ENCODE measurements around the gene NDC1.
"Not testable (repeated sequence)": the region's sequence is repeated elsewhere in the genome, so short reads cannot be mapped to it uniquely, and the experiment has no call there.

Gene NDC1

DNA sequence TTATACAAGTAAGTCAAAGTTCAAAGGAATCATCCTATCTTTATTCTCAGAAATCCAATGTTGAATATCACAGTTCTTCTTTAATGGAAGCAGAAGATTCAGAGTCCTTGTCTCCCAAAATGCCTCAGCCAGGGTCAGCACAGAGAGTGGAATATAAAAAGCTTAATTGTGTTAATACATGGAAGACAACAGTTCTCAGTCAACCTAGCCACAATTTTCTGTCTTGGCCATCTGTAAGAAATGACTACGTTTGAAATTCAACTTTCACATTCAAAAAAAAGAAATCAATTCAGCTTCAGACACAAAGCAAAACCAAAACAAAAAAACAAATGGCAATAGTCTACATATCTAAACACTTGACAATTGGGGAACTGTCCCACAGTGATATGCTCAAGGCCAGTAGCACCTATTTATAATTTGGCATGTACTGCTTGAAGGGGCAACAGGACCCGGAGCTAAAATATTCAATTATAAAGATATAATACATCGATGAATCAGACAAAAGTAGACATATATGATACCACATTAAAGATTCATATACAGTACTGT lies 71.8 kb downstream of the NDC1 start:
- DNase-seq (ENCODE audit: low read depth in 3 of 3): no peak

DNA sequence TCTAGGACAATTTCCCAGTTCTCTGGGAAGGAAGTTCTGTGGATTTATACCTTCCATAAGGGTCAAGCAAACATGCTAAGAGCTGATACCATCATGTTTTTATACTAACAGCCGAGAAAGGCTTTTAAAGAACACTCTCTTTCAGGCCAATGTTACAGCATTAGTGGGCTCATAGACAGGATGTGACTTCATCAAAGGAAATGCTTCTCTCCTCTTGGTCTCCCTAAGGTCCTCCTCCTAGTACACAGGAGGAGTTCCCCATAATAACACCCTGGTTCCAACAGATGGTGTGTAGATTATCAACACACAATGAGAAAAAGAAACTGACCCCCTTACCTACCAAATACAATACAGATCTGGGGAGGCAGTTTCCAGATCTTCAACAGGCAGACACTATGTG lies 72.4 kb downstream of the NDC1 start:
- DNase-seq (ENCODE audit: low read depth in 3 of 3): no peak

DNA sequence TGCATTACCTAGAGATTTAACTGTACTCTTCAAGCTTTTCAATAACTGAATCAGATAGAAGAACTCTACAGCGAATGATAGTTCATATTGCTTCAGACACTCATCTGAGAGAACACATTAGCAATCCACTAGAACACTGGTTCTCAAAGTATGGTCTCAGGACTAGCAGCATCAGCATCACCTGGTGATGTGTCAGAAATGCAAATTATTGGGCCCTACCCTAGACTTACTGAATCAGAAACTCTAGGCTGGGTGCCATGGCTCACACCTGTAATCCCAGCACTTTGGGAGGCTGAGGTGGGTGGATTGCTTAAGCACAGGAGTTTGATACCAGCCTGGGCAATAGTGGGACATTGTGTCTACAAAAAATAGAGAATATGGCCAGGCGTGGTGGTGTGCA lies 74.2 kb downstream of the NDC1 start:
- DNase-seq (ENCODE audit: low read depth in 3 of 3): no peak

DNA sequence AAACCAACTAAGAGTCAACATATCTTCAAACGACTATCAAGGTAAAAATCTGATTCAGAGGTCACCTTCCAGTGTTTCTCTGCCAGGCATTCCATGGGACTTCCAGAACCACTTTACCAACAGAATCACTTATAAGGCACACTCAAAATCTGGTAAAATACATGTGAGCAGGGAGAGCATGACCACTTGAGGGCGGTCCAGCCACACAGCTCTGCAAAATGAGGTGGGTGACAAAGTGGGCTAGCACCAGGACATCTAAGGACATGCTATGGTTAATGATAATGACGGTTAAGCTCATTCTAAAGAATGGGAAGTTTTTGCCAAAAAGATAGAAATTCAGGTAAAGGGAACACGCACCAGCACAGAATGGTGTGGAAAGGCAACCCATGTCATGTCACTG lies 74.6 kb downstream of the NDC1 start:
- no peak for DNase-seq (ENCODE audit: low read depth in 3 of 3)

DNA sequence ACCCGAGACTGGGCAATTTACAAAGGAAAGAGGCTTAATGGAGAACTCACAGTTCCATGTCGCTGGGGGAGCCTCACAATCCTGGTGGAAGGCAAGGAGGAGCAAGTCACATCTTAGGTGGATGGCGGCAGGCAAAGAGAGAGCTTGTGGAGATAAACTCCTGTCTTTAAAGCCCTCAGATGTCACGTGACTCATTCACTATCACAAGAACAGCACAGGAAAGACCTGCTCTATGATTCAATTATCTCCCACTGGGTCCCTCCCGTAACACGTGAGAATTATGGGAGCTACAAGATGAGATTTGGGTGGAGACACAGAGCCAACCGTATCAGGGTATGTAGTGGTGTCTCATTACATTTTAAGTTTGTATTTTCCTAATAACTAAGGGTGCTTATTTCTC lies 77.6 kb downstream of the NDC1 start:
- DNase-seq (ENCODE audit: low read depth in 3 of 3): not testable (repeated sequence)

DNA sequence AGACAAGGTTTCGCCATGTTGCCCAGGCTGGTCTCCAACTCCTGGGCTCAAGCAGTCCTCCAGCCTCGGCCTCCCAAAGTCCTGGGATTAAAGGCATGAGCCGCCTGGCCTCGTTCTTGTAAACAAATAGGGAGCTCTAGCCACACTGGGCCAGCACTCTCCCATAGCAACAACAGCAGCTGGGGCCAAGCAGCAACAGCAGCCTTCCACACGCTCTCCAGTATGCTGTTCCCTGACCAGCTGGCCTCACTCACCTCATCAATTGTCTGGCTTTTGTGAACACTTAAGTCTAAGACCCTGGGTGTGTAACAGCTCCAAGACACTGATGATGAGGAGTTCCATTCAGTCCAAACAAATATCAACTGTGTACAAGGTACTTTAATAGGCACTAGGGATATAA lies 82.2 kb downstream of the NDC1 start:
- DNase-seq (ENCODE audit: low read depth in 3 of 3): no peak

DNA sequence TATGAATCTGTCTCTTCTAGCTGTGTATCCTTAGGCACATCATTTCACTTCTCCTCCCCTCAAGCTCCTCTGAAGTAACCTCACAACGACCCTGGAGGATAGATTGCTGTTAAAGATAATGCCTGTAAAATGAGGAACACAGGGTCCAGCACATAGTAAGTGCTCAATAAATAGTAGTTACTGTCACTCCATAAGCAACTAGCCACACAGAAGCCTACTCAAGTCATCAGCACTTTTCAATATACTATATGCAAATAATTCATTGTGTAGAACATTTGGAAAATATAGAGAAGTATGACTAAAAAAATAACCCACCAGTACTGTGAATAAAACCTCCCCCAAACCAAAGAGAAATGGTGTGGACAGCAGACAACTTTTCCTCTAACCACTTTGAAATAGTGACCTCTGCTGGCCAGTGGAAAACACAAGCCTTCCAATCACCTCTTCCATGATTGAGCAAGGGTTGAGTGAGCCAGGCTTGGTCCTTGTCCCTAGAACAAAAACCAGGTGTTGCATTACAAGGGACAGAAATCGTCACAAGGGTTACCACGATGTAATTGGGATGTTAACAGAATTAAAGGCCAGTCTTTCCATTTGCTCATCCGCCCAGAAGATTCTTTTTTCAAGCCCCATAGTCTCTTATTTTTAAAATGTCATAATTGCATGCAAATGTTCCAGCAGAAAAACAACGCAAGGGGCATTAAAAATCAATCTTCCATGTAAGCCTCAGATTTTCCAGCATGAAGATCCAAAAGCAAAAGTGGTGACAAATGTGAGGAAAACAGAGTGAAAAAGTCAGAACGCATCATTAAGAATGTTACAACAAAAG lies 83.4 kb downstream of the NDC1 start:
- DNase-seq (ENCODE audit: low read depth in 3 of 3): no peak

DNA sequence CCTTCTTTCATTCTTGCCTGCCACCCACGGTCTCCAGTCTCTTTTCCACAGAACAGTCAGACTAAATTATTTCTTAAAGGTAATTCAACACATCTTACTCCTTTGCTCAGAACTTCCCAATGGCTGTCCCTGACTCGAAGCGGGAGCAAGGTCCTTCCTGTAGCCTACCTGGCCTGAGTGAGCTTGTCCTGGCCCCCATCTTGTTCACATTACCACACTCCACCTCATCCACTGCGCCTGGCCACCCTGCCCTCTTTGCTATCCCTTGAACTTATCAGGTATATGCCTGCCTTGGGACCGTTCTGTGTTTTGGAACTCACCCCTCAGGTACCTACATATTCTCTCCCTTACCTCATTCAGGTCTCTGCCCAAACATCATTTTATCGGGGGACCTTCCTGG lies 85.8 kb downstream of the NDC1 start:
- no peak for DNase-seq (ENCODE audit: low read depth in 3 of 3)

DNA sequence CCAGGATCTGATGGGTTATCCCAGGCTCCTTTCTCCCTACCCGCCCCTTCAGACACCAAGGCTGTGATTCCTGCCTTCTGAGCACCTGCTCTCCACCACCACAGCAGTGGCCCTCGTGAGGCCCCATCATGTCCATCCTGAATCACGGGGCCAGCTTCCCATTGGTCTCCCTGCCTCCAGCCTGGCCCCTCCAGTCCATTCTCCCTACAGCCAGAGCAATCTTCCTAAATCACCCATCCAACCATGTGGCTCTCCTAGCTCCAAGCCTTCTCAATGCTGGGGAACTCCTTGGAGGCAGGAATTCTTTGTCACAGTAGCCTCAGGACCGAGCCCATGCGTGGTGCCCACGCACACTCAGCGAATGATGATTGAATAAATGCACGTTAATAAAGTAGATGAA lies 90.3 kb downstream of the NDC1 start:
- DNase-seq (ENCODE audit: low read depth in 3 of 3): no peak

DNA sequence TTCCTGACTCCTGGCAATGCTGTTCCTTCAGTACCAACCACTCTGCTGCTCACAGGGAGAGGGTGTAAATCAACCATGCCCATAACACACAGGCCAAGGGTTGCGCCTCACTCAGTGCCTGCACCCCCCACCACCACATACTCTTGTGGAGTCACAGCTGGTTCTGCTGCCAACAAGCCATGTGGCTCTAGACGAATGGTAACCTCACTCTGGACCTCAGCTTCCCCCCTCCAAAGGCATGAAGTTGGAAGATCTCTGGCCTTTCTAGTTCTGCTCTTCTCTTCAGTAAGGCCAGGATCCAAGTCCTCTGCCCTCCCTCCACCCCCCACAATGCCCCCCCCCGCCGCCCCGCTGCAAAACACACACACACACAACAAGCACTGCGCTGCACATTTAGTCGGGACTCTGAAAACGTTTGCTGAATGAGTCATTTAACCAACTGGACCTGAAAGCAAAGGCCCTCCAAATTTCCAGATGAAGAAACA lies 97.4 kb downstream of the NDC1 start:
- no peak for DNase-seq (ENCODE audit: low read depth in 3 of 3)

DNA sequence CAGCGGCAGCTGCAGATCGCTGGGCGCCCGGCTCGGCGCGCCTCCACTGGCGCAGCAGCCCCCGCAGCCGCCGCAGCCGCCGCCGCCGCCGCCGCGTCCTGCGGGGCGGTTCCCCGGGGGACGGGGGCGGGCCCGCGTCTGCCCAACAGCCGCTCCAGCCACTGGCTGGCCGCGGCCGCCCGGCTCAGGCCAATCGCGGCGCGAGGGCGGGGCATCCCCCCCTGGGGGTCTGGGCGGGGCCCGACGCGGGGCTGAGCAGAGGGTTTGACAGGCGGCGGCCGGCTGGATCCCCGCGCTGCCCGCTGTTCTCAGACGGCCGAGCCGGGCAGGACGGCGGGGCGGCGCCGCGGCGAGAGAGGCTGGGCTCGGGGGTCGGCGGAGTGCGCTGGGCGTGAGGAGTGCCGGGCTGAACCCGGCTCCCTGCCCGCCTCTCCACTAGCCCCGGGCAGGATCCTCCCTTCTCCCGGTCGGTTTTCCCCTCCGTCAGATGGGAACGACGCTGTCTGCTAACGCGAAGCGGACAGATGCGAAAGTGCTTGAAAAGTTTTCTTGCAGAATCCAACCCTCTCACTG lies 98.9 kb downstream of the NDC1 start, which contains the start of gene GLIS1:
Gene GLIS1 (minus strand): TSS at position 56 of the 573 bp plus-strand sequence. CDS start 1,100 bp downstream, outside the sequence.
- DNase-seq (ENCODE audit: low read depth in 3 of 3): peak in 2 of 3 experiments; percentile 5 to 15

DNA sequence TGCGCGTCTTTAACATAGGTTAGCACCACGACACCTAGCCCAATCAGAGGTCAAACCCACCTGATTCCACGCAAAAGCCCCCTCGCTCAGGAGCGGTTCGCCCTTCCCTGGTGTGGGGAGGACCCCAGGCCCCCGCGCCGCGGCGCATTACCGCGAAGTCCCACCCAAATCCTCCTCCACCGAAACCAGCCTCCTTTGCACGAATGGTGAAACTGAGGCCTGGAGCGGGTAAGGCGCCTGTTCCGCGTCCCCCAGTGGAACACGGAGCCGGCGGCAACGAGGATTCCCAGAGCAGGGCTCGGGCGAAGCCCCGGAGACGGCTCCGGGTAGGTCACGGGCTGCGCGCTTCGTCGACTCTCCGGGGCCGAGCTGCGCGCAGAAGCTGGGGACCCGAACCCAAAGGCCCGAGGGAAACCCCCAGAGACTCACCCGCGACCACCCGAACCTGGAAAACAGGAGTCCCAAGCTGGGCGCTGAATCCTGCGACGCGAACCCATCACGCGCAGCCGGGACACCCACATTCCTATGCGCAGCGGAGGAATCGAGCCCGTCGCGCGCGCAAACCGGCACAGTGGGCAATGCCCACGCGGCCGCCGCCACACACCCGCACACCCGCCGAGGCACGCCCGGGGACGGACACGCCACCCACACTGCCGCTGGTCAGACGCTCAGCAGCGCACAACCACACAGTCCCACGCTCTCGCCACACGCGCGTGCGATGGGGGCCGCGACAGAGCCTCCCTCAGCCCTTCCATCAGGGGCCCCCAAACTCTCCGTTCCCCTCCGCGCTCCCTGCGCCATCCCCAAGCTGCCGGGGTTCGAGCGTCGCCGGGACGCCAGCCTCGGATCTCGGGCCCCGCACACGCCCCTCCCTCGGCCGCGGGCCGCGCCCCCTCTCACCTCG lies 99.6 kb downstream of the NDC1 start:
- no peak for DNase-seq (ENCODE audit: low read depth in 3 of 3)

DNA sequence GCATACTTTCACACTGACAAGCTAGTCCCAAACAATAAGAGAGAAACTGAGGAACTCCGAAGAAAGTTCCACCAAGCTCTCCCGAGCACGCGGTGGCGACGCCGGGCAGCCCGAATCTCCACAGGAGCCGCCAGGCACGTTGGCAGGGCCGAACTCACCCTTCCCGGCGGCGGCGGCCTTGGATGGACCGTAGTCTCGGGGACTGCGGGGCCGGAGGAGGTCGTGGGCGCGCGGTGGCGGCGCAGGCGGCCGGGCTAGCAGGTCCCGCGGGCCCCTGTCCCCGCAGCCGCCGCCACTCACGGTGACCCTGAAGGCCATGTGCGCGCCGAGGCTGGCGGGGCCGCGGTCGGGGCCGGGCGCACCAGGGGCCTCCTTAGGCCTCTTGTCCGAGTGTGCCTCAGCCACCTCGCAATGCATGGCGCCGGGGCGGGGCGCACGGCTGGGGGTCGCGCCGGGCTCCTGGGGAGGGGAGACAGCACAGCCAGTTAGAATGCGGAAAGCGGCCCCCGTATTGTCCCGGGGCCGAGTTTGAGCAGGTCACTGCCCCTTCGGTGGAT lies 100.4 kb downstream of the NDC1 start:
- DNase-seq (ENCODE audit: low read depth in 3 of 3): no peak

DNA sequence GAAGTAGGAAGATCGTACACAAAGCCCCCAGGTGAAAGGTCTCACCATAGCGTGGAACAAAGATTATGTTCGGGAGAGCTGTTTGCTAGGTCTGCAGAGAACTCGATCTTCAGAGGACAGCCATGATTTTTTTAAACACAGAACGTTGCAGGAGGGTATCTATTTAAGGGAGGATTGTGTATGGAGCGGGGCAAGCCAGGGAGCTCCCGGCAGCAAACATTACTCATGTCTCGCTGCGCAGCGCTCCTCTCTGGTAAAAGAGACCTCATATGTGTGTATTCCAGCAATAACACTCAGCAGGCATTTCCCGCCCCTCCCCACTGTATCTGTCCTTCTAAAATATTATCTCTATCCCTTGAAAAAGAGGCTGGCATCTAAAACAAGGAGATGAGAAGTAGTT lies 101.8 kb downstream of the NDC1 start:
- DNase-seq (ENCODE audit: low read depth in 3 of 3): no peak

DNA sequence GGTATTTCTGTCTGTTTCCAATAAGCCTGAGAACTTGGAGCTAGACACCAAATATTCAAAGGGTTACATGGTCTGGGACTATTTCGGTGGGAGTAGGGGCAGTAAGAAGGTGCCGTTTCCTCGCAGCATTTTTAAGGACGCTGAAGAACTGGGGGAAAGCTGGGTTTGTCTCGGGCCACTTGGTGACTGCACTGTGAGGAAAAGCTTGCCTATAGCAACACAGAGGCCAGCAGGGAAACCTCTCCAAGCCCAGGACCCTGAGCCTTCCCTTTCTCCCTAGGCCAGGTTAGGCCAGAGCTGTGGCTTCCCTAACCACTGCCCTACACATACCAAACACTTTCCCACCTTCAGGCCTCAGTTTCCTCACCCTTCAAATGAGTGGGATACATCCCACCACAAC lies 102.4 kb downstream of the NDC1 start:
- no peak for DNase-seq (ENCODE audit: low read depth in 3 of 3)

DNA sequence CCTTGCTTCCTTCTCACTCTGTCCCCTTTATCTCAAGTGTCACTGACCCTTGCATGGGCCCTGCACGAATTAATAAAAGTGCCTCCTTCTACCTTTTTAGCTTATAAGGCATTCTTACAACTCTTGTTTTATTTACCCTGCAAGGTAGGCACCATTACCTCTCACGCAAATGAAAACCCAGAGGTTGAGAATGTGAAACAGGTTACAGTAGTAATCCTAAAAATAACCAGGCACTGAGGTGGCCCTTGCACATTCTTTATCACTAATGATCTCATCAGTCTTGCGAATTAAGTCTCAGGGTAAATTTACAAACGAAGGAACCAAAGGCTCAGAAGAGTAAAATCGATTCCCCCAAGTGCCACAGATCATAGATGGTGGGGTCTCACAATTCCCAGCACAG lies 102.8 kb downstream of the NDC1 start:
- no peak for DNase-seq (ENCODE audit: low read depth in 3 of 3)

DNA sequence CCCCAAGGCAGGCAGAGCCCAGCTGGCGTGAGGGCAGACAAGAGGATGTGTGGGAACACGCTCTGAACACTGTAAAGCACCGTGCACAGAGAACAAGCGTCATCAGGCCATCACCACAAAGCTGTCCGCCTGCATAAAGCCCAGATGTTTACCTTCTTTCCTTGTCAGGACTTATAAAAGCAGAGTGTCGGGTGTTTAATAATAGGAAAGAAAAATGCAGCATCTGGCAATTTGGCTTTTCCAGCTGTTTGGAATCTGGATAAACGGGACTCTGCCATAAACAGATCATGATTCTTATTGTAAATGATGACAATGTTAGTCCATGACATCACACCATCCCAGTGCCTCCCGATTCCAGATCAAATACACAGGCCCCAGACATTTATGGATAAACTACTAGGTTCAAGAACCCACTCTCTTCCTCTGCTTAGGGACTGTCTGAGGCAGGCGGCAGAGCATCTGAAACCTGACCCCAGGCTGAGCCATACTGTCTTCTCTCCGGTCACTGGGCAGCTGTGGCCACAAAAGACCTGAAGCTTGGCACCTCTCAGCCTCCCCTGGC lies 103.4 kb downstream of the NDC1 start:
- no peak for DNase-seq (ENCODE audit: low read depth in 3 of 3)

DNA sequence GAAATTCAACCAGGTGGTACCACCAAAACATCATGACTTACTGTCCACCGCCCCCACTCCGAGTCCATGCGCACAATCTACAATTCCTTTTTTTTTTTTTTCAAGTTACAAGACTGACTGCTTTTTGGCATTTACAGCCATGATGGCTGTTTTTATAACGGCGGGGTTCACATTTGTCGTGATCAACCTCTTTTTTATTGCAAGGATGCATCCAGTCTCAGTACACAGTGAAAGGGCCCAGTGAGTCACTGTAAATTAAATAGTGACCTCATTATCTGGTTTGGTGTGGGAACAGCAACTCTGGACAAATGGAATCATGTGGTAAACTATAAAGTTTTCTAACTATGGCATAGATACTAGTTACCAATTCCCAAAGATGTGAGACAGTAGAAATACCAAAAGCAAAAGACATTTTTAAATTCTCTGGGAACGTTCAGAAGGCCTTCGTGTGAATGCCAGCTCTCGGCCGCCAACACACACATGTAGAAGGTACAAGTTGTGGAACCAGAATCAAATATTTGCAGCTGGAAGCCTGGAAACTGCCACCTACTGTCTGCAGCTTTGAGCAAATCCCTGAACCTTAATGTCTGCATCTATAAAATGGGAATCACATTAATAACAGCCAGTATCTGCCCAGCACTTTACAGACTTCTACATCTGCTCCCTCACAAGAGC lies 104.0 kb downstream of the NDC1 start:
- no peak for DNase-seq (ENCODE audit: low read depth in 3 of 3)

DNA sequence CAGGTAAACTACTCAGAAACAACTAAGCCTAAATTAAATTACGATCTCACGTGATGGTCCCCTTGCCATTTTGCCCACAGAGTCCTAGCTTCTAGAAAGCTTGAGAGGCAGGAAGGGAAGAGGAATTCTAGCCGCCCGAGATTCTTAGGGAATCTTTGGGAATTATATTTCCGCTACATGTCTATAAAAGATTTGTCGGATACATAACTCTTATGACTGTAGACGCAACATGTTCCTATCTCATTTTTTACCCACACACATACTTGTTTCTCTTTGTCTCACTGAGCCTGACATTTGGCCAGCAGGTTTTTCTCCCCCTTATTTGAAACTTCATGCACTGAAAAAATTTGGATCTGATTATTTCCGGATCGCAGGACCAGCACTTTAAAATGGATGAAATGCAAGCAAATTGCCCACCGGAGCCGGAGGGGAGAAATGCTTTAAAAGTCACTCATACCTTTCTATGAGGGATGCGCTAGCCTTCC lies 104.6 kb downstream of the NDC1 start:
- no peak for DNase-seq (ENCODE audit: low read depth in 3 of 3)

DNA sequence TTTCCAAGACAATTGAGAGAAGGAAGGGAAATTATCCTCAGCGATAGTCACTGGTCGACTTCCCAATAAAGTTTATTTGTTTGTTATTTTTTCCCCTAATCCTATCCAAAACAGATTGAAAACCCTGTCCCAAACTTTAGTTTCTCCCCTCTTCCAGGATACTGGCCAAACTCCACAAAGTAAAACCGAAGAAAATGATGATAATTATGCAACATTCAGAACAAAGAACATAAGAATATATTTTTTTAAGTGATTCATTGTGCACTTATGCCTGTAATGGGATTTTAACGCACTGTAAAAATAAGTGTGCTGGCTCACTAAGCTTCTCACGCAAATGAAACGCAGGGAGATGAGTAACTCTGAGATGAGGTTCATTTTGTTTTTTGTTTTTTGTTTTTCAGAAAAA lies 105.2 kb downstream of the NDC1 start:
- DNase-seq (ENCODE audit: low read depth in 3 of 3): no peak

DNA sequence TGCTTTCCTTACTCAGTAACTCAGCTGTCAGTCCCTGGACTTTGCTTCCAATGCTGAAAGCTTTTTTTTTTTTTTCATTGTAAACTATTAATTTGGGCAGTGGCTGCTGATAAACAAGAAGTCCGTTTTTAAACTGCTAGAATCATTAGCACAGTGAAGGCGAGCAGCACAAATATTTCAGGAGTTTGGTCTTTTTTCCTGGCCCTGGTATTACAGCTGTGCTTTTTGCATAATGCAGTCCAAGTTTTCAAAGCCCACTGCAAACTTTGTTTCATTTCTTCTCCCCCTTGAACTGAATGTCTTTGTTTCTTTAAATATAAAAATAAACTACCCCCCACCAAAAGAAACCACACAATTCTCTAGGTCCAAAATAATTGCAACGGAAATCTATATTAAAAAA lies 105.7 kb downstream of the NDC1 start:
- DNase-seq (ENCODE audit: low read depth in 3 of 3): no peak

Data from stimulated activated CD4-positive, alpha-beta T cell treated with anti-CD3 and anti-CD28 coated beads, TNF-alpha, amount 100 ng/mL, for 4 hours (primary cell).